HEK293T (cell line): ENCODE data around the gene LRRFIP1.

Source experiments
- CTCF ChIA-PET: fragments of 350-600 bp; formaldehyde crosslinking; extraction: SDS; loops from one replicate; lab custom pipeline; 2021; ENCODE audit warnings: antibody characterized with exemption, inconsistent platforms; lab: Yijun Ruan, JAX
- POLR2A ChIA-PET: fragments of 350-600 bp; formaldehyde crosslinking; extraction: SDS; loops from one replicate; lab custom pipeline; 2020; ENCODE audit warnings: antibody characterized with exemption, inconsistent platforms; lab: Yijun Ruan, JAX
- DNase-seq: peaks from one replicate; pipeline ENCODE4 v3.0.0; 2012; ENCODE audit warnings: mixed read lengths; ENCODE audit errors: extremely low spot score
- ARNT ChIP-seq: fragments of 450-650 bp; IDR thresholded peaks from 2 replicates; pipeline ENCODE4 v1.6.1; 2017; ENCODE audit warnings: mild to moderate bottlenecking
- BHLHE40 ChIP-seq: fragments of 450-650 bp; IDR thresholded peaks from 2 replicates; pipeline ENCODE4 v1.6.1; 2016; ENCODE audit warnings: mild to moderate bottlenecking, moderate library complexity, borderline replicate concordance
- CTBP1 ChIP-seq: fragments of 450-650 bp; IDR thresholded peaks from 2 replicates; pipeline ENCODE4 v1.6.1; 2016; ENCODE audit warnings: borderline replicate concordance
- ELF4 ChIP-seq: fragments of 450-650 bp; IDR thresholded peaks from 2 replicates; pipeline ENCODE4 v1.6.1; 2017; ENCODE audit warnings: antibody characterized with exemption
- FOXA1 ChIP-seq: fragments of 450-650 bp; IDR thresholded peaks from 2 replicates; pipeline ENCODE4 v1.6.1; 2016; ENCODE audit warnings: mild to moderate bottlenecking
- FOXK2 ChIP-seq: fragments of 450-650 bp; IDR thresholded peaks from 2 replicates; pipeline ENCODE4 v1.6.1; 2016; ENCODE audit warnings: mild to moderate bottlenecking
- FOXM1 ChIP-seq: fragments of 450-650 bp; IDR thresholded peaks from 2 replicates; pipeline ENCODE4 v1.6.1; 2017; ENCODE audit warnings: mild to moderate bottlenecking, borderline replicate concordance
- HDGF ChIP-seq: fragments of 450-650 bp; IDR thresholded peaks from 2 replicates; pipeline ENCODE4 v1.6.1; 2017; ENCODE audit warnings: antibody characterized with exemption, borderline replicate concordance
- L3MBTL2 ChIP-seq: fragments of 450-650 bp; conservative IDR thresholded peaks from 2 replicates; pipeline ENCODE4 v1.6.1; 2016; ENCODE audit warnings: mild to moderate bottlenecking
- LEF1 ChIP-seq: fragments of 450-650 bp; IDR thresholded peaks from 2 replicates; pipeline ENCODE4 v1.6.1; 2017; ENCODE audit warnings: mild to moderate bottlenecking, borderline replicate concordance
- NFRKB ChIP-seq: fragments of 450-650 bp; IDR thresholded peaks from 2 replicates; pipeline ENCODE4 v1.6.1; 2016; ENCODE audit warnings: mild to moderate bottlenecking, moderate library complexity
- SP1 ChIP-seq: fragments of 450-650 bp; IDR thresholded peaks from 2 replicates; pipeline ENCODE4 v1.6.1; 2017
- SUZ12 ChIP-seq: fragments of 450-650 bp; IDR thresholded peaks from 2 replicates; pipeline ENCODE4 v1.6.1; 2016; ENCODE audit warnings: mild to moderate bottlenecking
- TARDBP ChIP-seq: fragments of 450-650 bp; IDR thresholded peaks from 2 replicates; pipeline ENCODE4 v1.6.1; 2016
- ZNF384 ChIP-seq: fragments of 450-650 bp; IDR thresholded peaks from 2 replicates; pipeline ENCODE4 v1.6.1; 2016
- TF ChIP-seq, protein P1 (sequence below): fragments of 450-650 bp; IDR thresholded peaks from 2 replicates; pipeline ENCODE4 v1.6.1; 2016

LRRFIP1 gene

DNA sequence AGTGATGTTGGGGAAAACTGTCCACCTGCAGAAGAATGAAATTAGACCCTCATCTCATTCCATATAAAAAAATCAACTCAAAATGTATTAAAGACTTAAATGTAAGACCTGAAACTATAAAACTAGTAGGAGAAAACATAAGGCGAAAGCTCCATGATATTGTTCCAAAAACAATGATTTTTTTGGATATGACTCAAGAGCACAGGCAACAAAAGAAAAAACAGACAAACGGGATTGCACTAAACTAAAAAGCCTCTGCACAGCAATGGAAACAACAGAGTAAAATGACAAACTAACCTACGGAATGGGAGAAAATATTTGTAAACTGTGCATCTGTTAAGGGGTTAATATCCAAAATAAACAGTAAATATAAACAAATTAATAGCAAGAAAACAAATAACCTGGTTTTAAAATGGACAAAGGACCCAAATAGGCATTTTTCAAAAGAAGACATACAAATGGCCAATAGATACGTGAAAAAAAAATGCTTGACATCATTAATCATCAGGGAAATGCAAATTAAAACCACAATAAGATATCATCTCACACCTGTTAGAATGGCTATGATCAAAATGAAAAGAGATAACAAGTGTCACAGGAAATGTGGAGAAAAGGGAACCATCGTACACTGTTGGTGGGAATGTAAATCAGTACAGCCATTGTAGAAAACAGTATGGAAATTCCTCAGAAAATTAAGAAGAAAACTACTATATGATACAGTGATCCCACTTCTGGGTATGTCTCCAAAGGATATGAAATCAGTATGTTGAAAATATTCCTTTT is 26.6 kb downstream of the LRRFIP1 start:
- ChIA-PET CTCF (no interaction called here), POLR2A (no interaction called here)
- no peak for DNase-seq
- no peak for TF ChIP-seq FOXK2
- no peak for TF ChIP-seq NFRKB
- no peak for TF ChIP-seq ZNF384
- no peak for TF ChIP-seq BHLHE40
- no peak for TF ChIP-seq L3MBTL2
- TF ChIP-seq, protein P1, sequence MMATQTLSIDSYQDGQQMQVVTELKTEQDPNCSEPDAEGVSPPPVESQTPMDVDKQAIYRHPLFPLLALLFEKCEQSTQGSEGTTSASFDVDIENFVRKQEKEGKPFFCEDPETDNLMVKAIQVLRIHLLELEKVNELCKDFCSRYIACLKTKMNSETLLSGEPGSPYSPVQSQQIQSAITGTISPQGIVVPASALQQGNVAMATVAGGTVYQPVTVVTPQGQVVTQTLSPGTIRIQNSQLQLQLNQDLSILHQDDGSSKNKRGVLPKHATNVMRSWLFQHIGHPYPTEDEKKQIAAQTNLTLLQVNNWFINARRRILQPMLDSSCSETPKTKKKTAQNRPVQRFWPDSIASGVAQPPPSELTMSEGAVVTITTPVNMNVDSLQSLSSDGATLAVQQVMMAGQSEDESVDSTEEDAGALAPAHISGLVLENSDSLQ, result no peak
- TF ChIP-seq LEF1, result no peak
- no peak for TF ChIP-seq FOXA1
- no peak for TF ChIP-seq SUZ12
- no peak for TF ChIP-seq TARDBP
- no peak for TF ChIP-seq SP1
- no peak for TF ChIP-seq FOXM1
- no peak for TF ChIP-seq ELF4
- no peak for TF ChIP-seq CTBP1
- TF ChIP-seq HDGF, result no peak
- TF ChIP-seq ARNT, result no peak

DNA sequence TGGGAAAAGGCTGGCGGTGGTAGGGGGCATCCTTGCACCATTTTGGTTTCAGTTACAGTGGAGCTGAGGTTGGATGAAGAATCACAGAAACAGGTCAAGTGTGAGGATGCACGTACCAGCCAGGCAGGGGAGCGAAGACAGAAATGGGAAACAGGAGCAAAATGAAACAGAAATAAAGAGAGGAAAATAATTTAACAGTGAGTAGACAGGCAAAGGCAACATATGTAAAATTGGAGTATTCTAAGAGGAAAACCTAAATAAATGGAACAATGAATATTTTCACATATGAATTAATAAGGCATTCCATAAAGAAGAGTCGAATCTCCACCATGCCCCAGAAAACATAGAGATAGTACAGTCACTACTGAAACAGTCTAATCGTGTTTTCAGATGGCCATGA is 29.7 kb downstream of the LRRFIP1 start:
- no peak for DNase-seq
- ChIA-PET CTCF (no interaction called here), POLR2A (no interaction called here)
- no peak for TF ChIP-seq NFRKB

DNA sequence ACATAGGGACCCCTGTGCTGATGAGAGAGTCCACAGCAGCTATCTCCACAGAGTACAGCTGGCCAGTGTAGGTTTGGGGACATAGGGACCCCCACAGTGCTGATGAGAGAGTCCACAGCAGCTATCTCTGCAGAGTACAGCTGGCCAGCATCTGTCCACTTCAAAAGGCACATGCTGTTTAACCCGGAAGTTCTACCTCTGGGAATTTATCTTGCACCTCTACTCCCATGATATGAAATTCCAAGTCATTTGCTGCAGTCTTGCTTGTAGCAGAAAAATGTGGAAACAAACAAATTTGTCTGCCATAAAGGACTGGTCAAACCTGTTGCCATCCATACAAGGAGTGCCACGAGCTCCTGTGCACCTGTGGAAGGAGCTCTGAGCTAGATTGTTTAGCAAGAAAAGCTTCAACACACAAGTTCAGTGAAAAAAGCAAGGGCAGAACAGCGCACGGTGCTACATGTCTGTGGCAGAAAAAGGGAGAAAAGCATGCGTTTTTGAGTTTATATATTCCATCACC is 33.1 kb downstream of the LRRFIP1 start:
- POLR2A ChIA-PET, result no interaction called here
- DNase-seq, result no peak

DNA sequence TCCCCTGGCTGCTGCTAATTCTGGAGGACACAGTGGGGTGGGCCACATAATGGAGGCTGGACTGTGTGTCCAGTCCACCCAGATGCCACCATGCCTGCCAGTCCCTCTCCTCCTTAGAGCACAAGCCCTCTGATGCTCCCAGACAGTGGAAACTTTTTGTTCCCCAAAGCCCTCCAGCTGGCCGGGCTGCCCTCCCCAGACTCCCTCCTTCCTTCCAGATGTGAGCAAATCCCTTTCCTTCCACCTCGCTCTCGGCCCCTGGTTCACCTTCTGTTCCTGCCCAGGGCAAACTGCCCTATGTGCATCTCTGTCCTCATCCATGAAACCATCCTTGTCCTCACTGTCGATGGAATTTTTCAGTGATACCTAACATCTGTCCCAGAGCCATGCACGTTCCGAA is 33.9 kb downstream of the LRRFIP1 start:
- no peak for TF ChIP-seq CTBP1
- no peak for TF ChIP-seq ZNF384
- no peak for TF ChIP-seq L3MBTL2
- no peak for TF ChIP-seq LEF1
- TF ChIP-seq BHLHE40, result no peak
- no peak for TF ChIP-seq ELF4
- TF ChIP-seq FOXK2, result no peak
- no peak for TF ChIP-seq FOXA1
- no peak for TF ChIP-seq SUZ12
- DNase-seq, result no peak
- CTCF ChIA-PET, result no interaction called here
- POLR2A ChIA-PET, result no interaction called here

More for the DNA sequence above, 33.1 kb downstream of the LRRFIP1 start:
- CTCF ChIA-PET, result no interaction called here
- TF ChIP-seq CTBP1, result no peak
- no peak for TF ChIP-seq SUZ12
- no peak for TF ChIP-seq FOXA1
- no peak for TF ChIP-seq FOXM1
- TF ChIP-seq LEF1, result no peak
- no peak for TF ChIP-seq TARDBP
- no peak for TF ChIP-seq NFRKB
- TF ChIP-seq HDGF, result no peak
- no peak for TF ChIP-seq SP1
- no peak for TF ChIP-seq BHLHE40
- no peak for TF ChIP-seq ZNF384
- TF ChIP-seq ELF4, result no peak
- TF ChIP-seq ARNT, result no peak
- TF ChIP-seq, protein P1, result no peak

DNA sequence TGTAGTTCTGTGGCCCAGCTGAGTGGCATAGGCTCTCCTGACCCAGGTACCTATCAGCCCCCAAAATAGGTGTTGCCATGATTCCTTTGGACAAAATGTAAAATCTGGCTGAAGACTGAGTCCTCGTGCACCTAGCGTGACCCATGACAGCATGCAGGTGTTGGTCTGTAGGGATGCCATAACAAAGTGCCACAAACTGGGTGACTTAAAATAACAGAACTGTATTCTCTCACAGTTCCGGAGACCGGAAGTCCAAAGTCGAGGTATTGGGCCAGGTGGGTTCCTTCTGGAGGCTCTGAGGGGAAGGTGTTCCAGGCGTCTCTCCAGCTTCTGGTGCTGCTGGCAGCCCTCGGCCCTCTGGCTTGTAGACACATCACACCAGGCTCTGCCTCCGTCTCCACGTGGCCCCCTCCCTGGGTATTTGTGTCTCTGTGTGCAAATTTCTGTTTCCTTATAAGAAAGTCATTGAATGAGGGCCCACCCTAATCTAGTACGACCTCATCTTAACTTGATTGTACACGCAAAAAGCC is 34.5 kb downstream of the LRRFIP1 start:
- ChIA-PET CTCF (interaction anchor here (1.5 kb wide), 1 partner anchor 13 kb away, joined by 4 read pairs; no protein-coding TSS in a partner anchor), POLR2A (no interaction called here)
- no peak for DNase-seq
- TF ChIP-seq CTBP1, result no peak
- no peak for TF ChIP-seq SUZ12
- TF ChIP-seq ARNT, result no peak

DNA sequence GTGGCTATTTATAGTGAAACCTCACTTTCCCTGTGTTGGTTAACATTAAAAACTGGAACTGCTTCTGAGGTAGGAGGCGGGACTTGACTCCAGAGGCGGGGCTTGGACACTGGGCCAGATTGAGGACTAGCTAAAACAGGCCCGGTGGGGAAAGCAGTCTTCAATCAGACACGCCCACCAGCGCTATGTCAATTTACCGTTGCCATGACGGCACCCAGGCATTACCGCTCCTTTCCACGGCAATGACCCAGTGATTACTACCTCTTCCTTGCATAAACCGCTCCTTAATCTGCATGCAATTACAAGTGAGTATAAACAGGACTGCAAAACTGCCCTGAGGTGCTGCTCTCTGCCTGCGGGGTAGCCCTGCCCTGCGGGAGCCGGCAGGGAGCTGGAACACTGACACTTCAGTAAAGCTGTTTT is 35.3 kb downstream of the LRRFIP1 start:
- no peak for TF ChIP-seq TARDBP
- TF ChIP-seq, protein P1, result peak; percentile 93
- CTCF ChIA-PET, result interaction anchor here (1.5 kb wide), 1 partner anchor 12 kb away, joined by 4 read pairs; no protein-coding TSS in a partner anchor
- peak; percentile 57 for DNase-seq
- POLR2A ChIA-PET, result no interaction called here
